ENCODE results near the gene DISP3. TPM values are rescaled to one million over a fixed set of nuclear protein-coding genes. Genes with fewer than 3 reads are reported as not detected.

Gene DISP3
- total RNA-seq, 1 donor from 2014 or later: 4.7 TPM

GRCh38 chr1:11561740-11562139 lies 82.8 kb downstream of the DISP3 start:
- no peak for TF ChIP-seq CTCF (conservative IDR thresholded peaks at IDR 0.05)

GRCh38 chr1:11562664-11563063 lies 83.7 kb downstream of the DISP3 start:
- no peak for TF ChIP-seq CTCF (conservative IDR thresholded peaks at IDR 0.05)
- Mint-ChIP-seq H3K36me3 (no peaks in the 10 kb centered on the region), H3K27me3 (peaks cover 70% of the 10 kb centered on the region), H3K4me1 (ENCODE audit: unreplicated experiment) (peaks cover 20% of the 10 kb centered on the region), H3K9me3 (no peaks in the 10 kb centered on the region), H3K27ac (peak overlapping the region; percentile 32), H3K4me3 (no peak overlapping the region)
- no peak for DNase-seq (ENCODE audit: extremely low spot score, unreplicated experiment)

More at GRCh38 chr1:11561740-11562139, 82.8 kb downstream of the DISP3 start:
- Mint-ChIP-seq H3K27me3 (peaks cover 74% of the 10 kb centered on the region), H3K4me3 (no peak overlapping the region), H3K27ac (no peak overlapping the region), H3K9me3 (no peaks in the 10 kb centered on the region), H3K36me3 (no peaks in the 10 kb centered on the region), H3K4me1 (ENCODE audit: unreplicated experiment) (peaks cover 20% of the 10 kb centered on the region)
- DNase-seq (ENCODE audit: extremely low spot score, unreplicated experiment): no peak

- H3K27ac Mint-ChIP-seq: peak overlapping the region; percentile 59
- no peaks in the 10 kb centered on the region for H3K9me3 Mint-ChIP-seq
- peaks cover 13% of the 10 kb centered on the region for H3K4me1 Mint-ChIP-seq (ENCODE audit: unreplicated experiment)
- H3K27me3 Mint-ChIP-seq: peaks cover 67% of the 10 kb centered on the region
- no peaks in the 10 kb centered on the region for H3K36me3 Mint-ChIP-seq
- H3K4me3 Mint-ChIP-seq: peak overlapping the region; percentile 7
- DNase-seq (ENCODE audit: extremely low spot score, unreplicated experiment): no peak
- no peak for TF ChIP-seq CTCF (conservative IDR thresholded peaks at IDR 0.05)
Observed at GRCh38 chr1:11563560-11564069, 84.7 kb downstream of the DISP3 start.

- Mint-ChIP-seq H3K9me3 (no peaks in the 10 kb centered on the region), H3K27me3 (peaks cover 67% of the 10 kb centered on the region), H3K27ac (peak overlapping the region; percentile 59), H3K4me3 (no peak overlapping the region), H3K4me1 (ENCODE audit: unreplicated experiment) (peaks cover 9% of the 10 kb centered on the region), H3K36me3 (no peaks in the 10 kb centered on the region)
- no peak for TF ChIP-seq CTCF (conservative IDR thresholded peaks at IDR 0.05)
- no peak for DNase-seq (ENCODE audit: extremely low spot score, unreplicated experiment)
Observed at GRCh38 chr1:11564237-11564636, 85.3 kb downstream of the DISP3 start.

GRCh38 chr1:11566042-11566850 lies 87.3 kb downstream of the DISP3 start:
- Mint-ChIP-seq H3K27ac (no peak overlapping the region), H3K36me3 (no peaks in the 10 kb centered on the region), H3K4me1 (ENCODE audit: unreplicated experiment) (peaks cover 9% of the 10 kb centered on the region), H3K4me3 (no peak overlapping the region), H3K9me3 (no peaks in the 10 kb centered on the region), H3K27me3 (peaks cover 58% of the 10 kb centered on the region)
- DNase-seq (ENCODE audit: extremely low spot score, unreplicated experiment): no peak
- TF ChIP-seq CTCF (conservative IDR thresholded peaks at IDR 0.05): no peak
